Measurements from ENCODE around the gene COL25A1. TPM values are rescaled to one million over a fixed set of nuclear protein-coding genes. Genes with fewer than 3 reads are reported as not detected.

Gene COL25A1
- total and polyA plus RNA-seq, 5 donors from 2014 or later, result 0.19 TPM; not detected in 4

- no peaks in the 10 kb centered on the region for H3K4me1 Mint-ChIP-seq
These were observed 347.6 kb downstream of the COL25A1 start for GRCh38 chr4:108954880-108955279.

DNA sequence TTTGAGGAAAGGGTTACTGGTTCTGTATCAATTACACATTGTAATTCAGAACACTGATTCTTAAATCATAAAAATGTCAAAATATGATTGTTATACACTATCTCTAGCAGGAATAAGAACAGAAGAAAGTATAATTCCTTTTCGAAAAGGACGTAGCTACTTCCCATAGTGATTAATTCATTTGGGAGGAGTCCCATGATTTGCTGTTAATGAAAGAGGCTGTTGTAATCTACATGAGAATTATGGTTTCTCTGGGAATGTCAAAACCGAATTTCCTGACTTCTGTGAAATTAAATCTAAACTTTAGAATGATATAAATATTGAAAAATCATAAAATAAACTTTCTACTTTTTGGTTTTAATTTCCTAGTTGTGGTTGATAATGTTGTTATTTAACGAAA, 348.5 kb downstream of the COL25A1 start:
- Histone ChIP-seq H3K36me3 (ENCODE audit: control insufficient read depth, insufficient read depth, low read length) (no peaks in the 10 kb centered on the region), H3K27me3 (ENCODE audit: control insufficient read depth, insufficient read depth, low read length) (peaks cover 1% of the 10 kb centered on the region), H3K4me1 (ENCODE audit: control insufficient read depth, insufficient read depth, low read length, poor library complexity, severe bottlenecking) (no peaks in the 10 kb centered on the region), H3K27ac (ENCODE audit: insufficient read depth, low read length, poor library complexity, severe bottlenecking) (no peak overlapping the region), H3K9me3 (ENCODE audit: control insufficient read depth in 2 of 2, low read length in 2 of 2) (no peaks in the 10 kb centered on the region), H3K4me3 (ENCODE audit: low read depth, low read length) (no peak overlapping the region)
- H3K36me3 Mint-ChIP-seq, result no peaks in the 10 kb centered on the region
- DNase-seq (no peak), ATAC-seq (ENCODE audit: low read depth in 2 of 2) (no peak)
- no peak overlapping the region for H3K27ac Mint-ChIP-seq
- no peaks in the 10 kb centered on the region for H3K4me1 Mint-ChIP-seq
- no peaks in the 10 kb centered on the region for H3K9me3 Mint-ChIP-seq
- H3K4me3 Mint-ChIP-seq, result no peak overlapping the region
- peaks cover 15% of the 10 kb centered on the region for H3K27me3 Mint-ChIP-seq

More at GRCh38 chr4:108954880-108955279, 347.6 kb downstream of the COL25A1 start:
- Mint-ChIP-seq H3K4me3 (no peak overlapping the region), H3K27me3 (peaks cover 15% of the 10 kb centered on the region), H3K9me3 (no peaks in the 10 kb centered on the region), H3K36me3 (no peaks in the 10 kb centered on the region), H3K27ac (no peak overlapping the region)
- DNase-seq, result no peak
- ATAC-seq (ENCODE audit: low read depth in 2 of 2), result no peak
- H3K27me3 ChIP-seq (ENCODE audit: control insufficient read depth, insufficient read depth, low read length), result peaks cover 1% of the 10 kb centered on the region
- no peak overlapping the region for H3K27ac ChIP-seq (ENCODE audit: insufficient read depth, low read length, poor library complexity, severe bottlenecking)
- H3K36me3 ChIP-seq (ENCODE audit: control insufficient read depth, insufficient read depth, low read length), result no peaks in the 10 kb centered on the region
- no peaks in the 10 kb centered on the region for H3K4me1 ChIP-seq (ENCODE audit: control insufficient read depth, insufficient read depth, low read length, poor library complexity, severe bottlenecking)
- H3K4me3 ChIP-seq (ENCODE audit: low read depth, low read length), result no peak overlapping the region
- H3K9me3 ChIP-seq (ENCODE audit: control insufficient read depth in 2 of 2, low read length in 2 of 2), result no peaks in the 10 kb centered on the region

DNA sequence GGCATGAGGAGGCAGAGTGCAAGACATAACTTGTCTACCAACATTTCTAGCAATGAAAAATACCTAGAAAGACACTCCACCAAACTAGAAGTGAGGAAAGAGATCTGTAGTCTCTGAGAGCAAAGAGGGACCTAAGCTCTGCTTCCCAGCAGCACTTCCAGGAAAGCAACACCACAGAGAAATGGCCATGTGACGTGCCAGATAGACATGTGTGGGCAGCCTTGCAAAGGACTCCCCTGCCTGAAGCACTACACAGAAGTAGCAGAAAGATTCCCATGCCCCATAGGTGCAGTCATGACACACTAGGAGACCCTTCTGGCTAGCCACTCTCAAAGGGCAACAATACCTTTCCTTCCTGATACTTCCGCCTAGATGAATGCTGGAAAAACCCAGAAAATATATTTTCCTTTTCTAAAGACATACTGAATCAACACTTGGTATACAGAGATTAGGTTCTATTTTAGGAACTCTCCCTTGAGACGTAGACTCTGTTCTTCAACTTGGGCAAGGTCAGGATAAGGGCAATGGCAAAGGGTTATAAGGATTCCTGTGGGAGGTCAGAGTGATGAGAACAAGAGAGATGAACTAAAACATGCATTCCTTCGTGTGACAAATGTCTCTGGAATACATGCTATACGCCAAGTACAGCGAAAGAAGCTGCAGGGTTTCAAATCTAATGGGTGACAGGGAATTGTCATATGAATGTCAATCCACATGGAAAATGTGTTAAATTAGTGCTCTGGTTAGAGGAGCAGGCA, 352.1 kb downstream of the COL25A1 start:
- Histone ChIP-seq H3K27me3 (ENCODE audit: control insufficient read depth, insufficient read depth, low read length) (peaks cover 1% of the 10 kb centered on the region), H3K9me3 (ENCODE audit: control insufficient read depth in 2 of 2, low read length in 2 of 2) (no peaks in the 10 kb centered on the region), H3K27ac (ENCODE audit: insufficient read depth, low read length, poor library complexity, severe bottlenecking) (no peak overlapping the region), H3K36me3 (ENCODE audit: control insufficient read depth, insufficient read depth, low read length) (no peaks in the 10 kb centered on the region), H3K4me1 (ENCODE audit: control insufficient read depth, insufficient read depth, low read length, poor library complexity, severe bottlenecking) (no peaks in the 10 kb centered on the region), H3K4me3 (ENCODE audit: low read depth, low read length) (no peak overlapping the region)
- no peak overlapping the region for H3K4me3 Mint-ChIP-seq
- peaks cover 0 to 4% (median 0%) of the 10 kb centered on the region in 7 donors for H3K9me3 Mint-ChIP-seq
- no peak overlapping the region for H3K27ac Mint-ChIP-seq
- ATAC-seq (ENCODE audit: low read depth in 2 of 2) (no peak), DNase-seq (no peak)
- peaks cover 5% of the 10 kb centered on the region for H3K27me3 Mint-ChIP-seq
- H3K4me1 Mint-ChIP-seq, result no peaks in the 10 kb centered on the region
- H3K36me3 Mint-ChIP-seq, result no peaks in the 10 kb centered on the region

DNA sequence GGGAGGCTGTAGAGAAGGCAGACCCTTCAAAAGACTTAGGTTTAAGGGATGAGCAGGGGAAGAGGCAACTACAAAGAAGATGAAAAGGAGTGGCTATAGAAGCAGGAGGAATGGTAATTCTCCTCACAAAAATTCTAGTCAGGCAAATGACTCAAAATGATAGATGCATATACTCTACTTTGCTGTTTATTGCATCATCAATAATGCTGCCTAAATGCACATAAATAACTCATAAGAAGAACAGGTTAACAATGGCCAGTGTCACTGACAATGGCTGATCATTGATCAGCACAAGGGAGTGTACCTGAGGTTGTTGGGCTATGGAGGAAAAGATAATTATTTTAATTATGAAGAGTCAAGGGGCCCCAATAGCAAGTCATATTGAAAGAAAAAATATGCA, 354.9 kb downstream of the COL25A1 start:
- H3K4me3 ChIP-seq (ENCODE audit: low read depth, low read length), result no peak overlapping the region
- no peaks in the 10 kb centered on the region for H3K36me3 Mint-ChIP-seq
- peaks cover 1% of the 10 kb centered on the region for H3K27me3 ChIP-seq (ENCODE audit: control insufficient read depth, insufficient read depth, low read length)
- H3K27me3 Mint-ChIP-seq, result no peaks in the 10 kb centered on the region
- no peaks in the 10 kb centered on the region for H3K4me1 ChIP-seq (ENCODE audit: control insufficient read depth, insufficient read depth, low read length, poor library complexity, severe bottlenecking)
- no peak overlapping the region for H3K27ac Mint-ChIP-seq
- DNase-seq (no peak), ATAC-seq (ENCODE audit: low read depth in 2 of 2) (no peak)
- H3K4me1 Mint-ChIP-seq, result no peaks in the 10 kb centered on the region
- H3K9me3 Mint-ChIP-seq, result peaks cover 0 to 4% (median 0%) of the 10 kb centered on the region in 7 donors
- no peak overlapping the region for H3K27ac ChIP-seq (ENCODE audit: insufficient read depth, low read length, poor library complexity, severe bottlenecking)
- no peaks in the 10 kb centered on the region for H3K36me3 ChIP-seq (ENCODE audit: control insufficient read depth, insufficient read depth, low read length)
- no peak overlapping the region for H3K4me3 Mint-ChIP-seq
- no peaks in the 10 kb centered on the region for H3K9me3 ChIP-seq (ENCODE audit: control insufficient read depth in 2 of 2, low read length in 2 of 2)

GRCh38 chr4:108946237-108946636, 356.2 kb downstream of the COL25A1 start:
- no peaks in the 10 kb centered on the region for H3K27me3 ChIP-seq (ENCODE audit: control insufficient read depth, insufficient read depth, low read length)
- no peak overlapping the region for H3K4me3 ChIP-seq (ENCODE audit: low read depth, low read length)
- no peaks in the 10 kb centered on the region for H3K4me1 Mint-ChIP-seq

DNA sequence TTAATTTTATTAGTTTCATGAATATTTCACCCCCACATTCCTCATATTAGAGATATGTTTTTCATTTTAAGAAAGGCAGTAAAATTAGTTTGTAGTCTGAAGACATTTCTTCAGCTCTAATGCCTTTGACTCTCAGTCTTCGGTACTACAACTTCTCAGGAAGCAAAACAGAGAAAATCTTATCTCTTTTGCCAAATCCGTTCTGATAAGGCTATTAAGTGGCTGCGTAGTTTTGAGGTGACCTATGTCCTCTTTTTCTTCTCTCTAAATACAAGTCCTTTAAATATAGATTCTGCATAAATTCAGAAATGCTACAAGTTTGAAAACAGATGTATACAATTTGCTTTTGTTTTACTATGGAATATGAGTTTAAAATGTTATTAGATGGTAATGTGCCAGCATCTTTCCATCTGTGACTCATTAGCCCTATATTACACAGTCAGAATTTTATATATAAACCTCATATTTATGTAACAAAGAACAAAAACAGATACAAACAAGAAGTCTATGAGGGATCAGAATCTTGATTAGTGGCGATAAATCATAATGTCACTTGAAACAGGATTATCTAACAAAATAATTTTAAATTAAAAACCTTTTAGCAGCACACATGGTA, 358.4 kb downstream of the COL25A1 start:
- Histone ChIP-seq H3K27ac (ENCODE audit: insufficient read depth, low read length, poor library complexity, severe bottlenecking) (no peak overlapping the region), H3K9me3 (ENCODE audit: control insufficient read depth in 2 of 2, low read length in 2 of 2) (no peaks in the 10 kb centered on the region), H3K36me3 (ENCODE audit: control insufficient read depth, insufficient read depth, low read length) (no peaks in the 10 kb centered on the region), H3K4me3 (ENCODE audit: low read depth, low read length) (no peak overlapping the region), H3K27me3 (ENCODE audit: control insufficient read depth, insufficient read depth, low read length) (no peaks in the 10 kb centered on the region), H3K4me1 (ENCODE audit: control insufficient read depth, insufficient read depth, low read length, poor library complexity, severe bottlenecking) (no peaks in the 10 kb centered on the region)
- DNase-seq (no peak), ATAC-seq (ENCODE audit: low read depth in 2 of 2) (no peak)
- Mint-ChIP-seq H3K27me3 (no peaks in the 10 kb centered on the region), H3K36me3 (no peaks in the 10 kb centered on the region), H3K9me3 (peaks cover 0 to 5% (median 0%) of the 10 kb centered on the region in 7 donors), H3K4me1 (no peaks in the 10 kb centered on the region), H3K4me3 (no peak overlapping the region), H3K27ac (no peak overlapping the region)

More at GRCh38 chr4:108946237-108946636, 356.2 kb downstream of the COL25A1 start:
- no peaks in the 10 kb centered on the region for H3K4me1 ChIP-seq (ENCODE audit: control insufficient read depth, insufficient read depth, low read length, poor library complexity, severe bottlenecking)
- H3K9me3 ChIP-seq (ENCODE audit: control insufficient read depth in 2 of 2, low read length in 2 of 2), result no peaks in the 10 kb centered on the region
- ATAC-seq (ENCODE audit: low read depth in 2 of 2) (no peak), DNase-seq (no peak)
- Mint-ChIP-seq H3K27ac (no peak overlapping the region), H3K36me3 (no peaks in the 10 kb centered on the region), H3K27me3 (no peaks in the 10 kb centered on the region), H3K4me3 (no peak overlapping the region), H3K9me3 (peaks cover 0 to 4% (median 0%) of the 10 kb centered on the region in 7 donors)
- H3K27ac ChIP-seq (ENCODE audit: insufficient read depth, low read length, poor library complexity, severe bottlenecking), result no peak overlapping the region
- H3K36me3 ChIP-seq (ENCODE audit: control insufficient read depth, insufficient read depth, low read length), result no peaks in the 10 kb centered on the region

DNA sequence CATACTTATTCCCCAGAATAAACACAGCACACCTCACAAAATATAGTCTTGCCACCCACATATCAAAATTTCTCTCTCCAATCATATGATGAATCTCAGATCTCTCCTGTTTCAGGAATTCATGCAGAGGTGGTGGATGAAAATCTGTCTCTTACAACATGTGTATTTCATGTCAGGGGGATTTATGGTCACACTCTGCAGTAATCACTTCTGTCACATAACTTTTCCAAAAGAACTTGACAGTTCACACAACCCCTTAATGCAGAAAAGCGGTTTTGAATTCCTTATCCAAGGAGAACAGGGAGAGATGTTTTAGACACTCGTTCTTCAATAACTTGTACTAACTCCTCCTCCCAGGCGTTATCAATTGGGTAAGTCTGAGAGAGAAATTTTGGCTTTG, 359.1 kb downstream of the COL25A1 start:
- no peak for ATAC-seq (ENCODE audit: low read depth in 2 of 2)
- Mint-ChIP-seq H3K36me3 (no peaks in the 10 kb centered on the region), H3K4me3 (no peak overlapping the region), H3K4me1 (no peaks in the 10 kb centered on the region), H3K27ac (no peak overlapping the region), H3K9me3 (peaks cover 0 to 5% (median 0%) of the 10 kb centered on the region in 7 donors), H3K27me3 (no peaks in the 10 kb centered on the region)
- Histone ChIP-seq H3K27ac (ENCODE audit: insufficient read depth, low read length, poor library complexity, severe bottlenecking) (no peak overlapping the region), H3K9me3 (ENCODE audit: control insufficient read depth in 2 of 2, low read length in 2 of 2) (no peaks in the 10 kb centered on the region), H3K4me1 (ENCODE audit: control insufficient read depth, insufficient read depth, low read length, poor library complexity, severe bottlenecking) (no peaks in the 10 kb centered on the region), H3K36me3 (ENCODE audit: control insufficient read depth, insufficient read depth, low read length) (no peaks in the 10 kb centered on the region), H3K27me3 (ENCODE audit: control insufficient read depth, insufficient read depth, low read length) (no peaks in the 10 kb centered on the region), H3K4me3 (ENCODE audit: low read depth, low read length) (no peak overlapping the region)
- no peak for DNase-seq

All from CD4-positive, CD25-positive, alpha-beta regulatory T cell (primary cell).